ENCODE measurements around the gene ETAA1. TPM values are rescaled to one million over a fixed set of nuclear protein-coding genes. Genes with fewer than 3 reads are reported as not detected.

The ETAA1 gene
- total and polyA plus RNA-seq, 2 of the 8 experiments (the other 6 are each of a cell fraction or from before 2014, with no cell fraction given), result 5.9 to 27.1 TPM

- no peak overlapping the region for H3K9ac ChIP-seq (replicated peaks in 1 of 4; ENCODE audit: extremely low read depth in 1 of 4, low read depth in 3 of 4, low read length in 3 of 4)
- H3K79me1 ChIP-seq (ENCODE audit: low read depth, low read length), result no peaks in the 10 kb centered on the region
- no peak overlapping the region for H4K91ac ChIP-seq (replicated peaks; ENCODE audit: insufficient read length, low read length)
- ChIA-PET CTCF (ENCODE audit: partially characterized antibody) (interaction anchor here (0.6 to 1.2 kb wide), 4 partner anchors 13 to 534 kb away, joined by 3 to 4 read pairs (median 3); no protein-coding TSS in a partner anchor), POLR2A (ENCODE audit: partially characterized antibody) (no interaction called here)
- no peak overlapping the region for H3K18ac ChIP-seq (ENCODE audit: extremely low read depth, low read length)
- no peak for DNase-seq (ENCODE audit: low read depth in 1 of 2, low spot score in 2 of 2)
- H3K27ac ChIP-seq (ENCODE audit: low read depth, low read length), result no peak overlapping the region
- H3K4me1 ChIP-seq (replicated peaks in 1 of 4; ENCODE audit: control insufficient read depth in 3 of 4, insufficient read depth in 4 of 4, low read length in 3 of 4), result no peaks in the 10 kb centered on the region
- no peak overlapping the region for H2BK15ac ChIP-seq (ENCODE audit: low read length)
- H3K14ac ChIP-seq (ENCODE audit: insufficient read length), result no peak overlapping the region
- H3K4ac ChIP-seq (replicated peaks; ENCODE audit: insufficient read length, low read depth, low read length), result no peak overlapping the region
- H3K23ac ChIP-seq (ENCODE audit: insufficient read length), result no peak overlapping the region
- H2BK120ac ChIP-seq (replicated peaks; ENCODE audit: low read depth, low read length), result no peak overlapping the region
- H2AFZ ChIP-seq (ENCODE audit: low read length), result no peak overlapping the region
- H2BK12ac ChIP-seq (ENCODE audit: low read depth, low read length), result no peak overlapping the region
- no peak overlapping the region for H2BK20ac ChIP-seq (ENCODE audit: low read length)
- no peak overlapping the region for H4K5ac ChIP-seq (ENCODE audit: insufficient read length, low read depth, low read length)
- H4K20me1 ChIP-seq (replicated peaks in 1 of 2; ENCODE audit: control insufficient read depth in 1 of 2, insufficient read depth in 2 of 2, low read length in 2 of 2), result no peaks in the 10 kb centered on the region
- H3K79me2 ChIP-seq (ENCODE audit: control insufficient read depth in 1 of 2, insufficient read depth in 2 of 2, low read length in 2 of 2), result no peaks in the 10 kb centered on the region
- no peak overlapping the region for H2BK5ac ChIP-seq (ENCODE audit: low read depth, low read length)
- no peak overlapping the region for H3K4me2 ChIP-seq (ENCODE audit: insufficient read depth in 1 of 2, low read depth in 2 of 2, low read length in 2 of 2)
- H3K23me2 ChIP-seq (ENCODE audit: low read depth, low read length), result no peaks in the 10 kb centered on the region
- FAIRE-seq, result no peak
- H3K9me3 ChIP-seq (ENCODE audit: insufficient read depth in 2 of 2, low read depth in 1 of 2, low read length in 1 of 2), result no peaks in the 10 kb centered on the region
- no peak overlapping the region for H2AK5ac ChIP-seq (ENCODE audit: low read depth, low read length)
- no peak overlapping the region for H3K4me3 ChIP-seq (ENCODE audit: extremely low read depth in 1 of 4, insufficient read depth in 2 of 4, low read depth in 3 of 4, low read length in 4 of 4)
- WGBS, 2 experiments (ENCODE audit: extremely low coverage in 1 of 2, insufficient coverage in 1 of 2, insufficient read length in 1 of 2, insufficient replicate concordance in 2 of 2, low coverage in 1 of 2, low lambda C conversion rate in 2 of 2, missing lambda C conversion rate in 1 of 2), result 86% methylated on average over 4 of the region's 4 CpGs; no CpG with 5 or more reads in 1 of the 2 experiments
- H4K8ac ChIP-seq (ENCODE audit: extremely low read depth, insufficient read depth, low read length), result no peak overlapping the region
- no peaks in the 10 kb centered on the region for H3K27me3 ChIP-seq (replicated peaks in 1 of 4; ENCODE audit: control insufficient read depth in 3 of 4, extremely low read depth in 1 of 4, insufficient read depth in 3 of 4, low read length in 3 of 4)
- no peaks in the 10 kb centered on the region for H3K36me3 ChIP-seq (ENCODE audit: control insufficient read depth in 2 of 4, insufficient read depth in 4 of 4, low read length in 3 of 4)
- no peak overlapping the region for H3K56ac ChIP-seq (replicated peaks; ENCODE audit: insufficient read length, low read depth, low read length)
- TF ChIP-seq E2F6 (IDR thresholded peaks at IDR 0.05) (no peak), SIRT6 (IDR thresholded peaks at IDR 0.05; ENCODE audit: low read length) (no peak), USF2 (IDR thresholded peaks at IDR 0.05; ENCODE audit: low read length) (no peak), ATF3 (IDR thresholded peaks at IDR 0.05; ENCODE audit: insufficient read depth, low read depth, low read length) (no peak), ASH2L (IDR thresholded peaks at IDR 0.05; ENCODE audit: low read length) (no peak), TCF12 (IDR thresholded peaks at IDR 0.05; ENCODE audit: low read depth, low read length) (no peak), SP2 (IDR thresholded peaks at IDR 0.05; ENCODE audit: low read length) (no peak), CBX8 (IDR thresholded peaks at IDR 0.05; ENCODE audit: borderline replicate concordance, low read depth, low read length) (no peak)
Measured at GRCh38 chr2:67455219-67456142, 58.3 kb downstream of the ETAA1 start.

Measured in H1 (cell line).